ENCODE measurements around the gene EFCAB11. TPM values are rescaled to one million over a fixed set of nuclear protein-coding genes. Genes with fewer than 3 reads are reported as not detected.

EFCAB11 gene
- total and polyA plus RNA-seq, 9 donors = 1.9 to 14.8 (median 5.2) TPM

DNA sequence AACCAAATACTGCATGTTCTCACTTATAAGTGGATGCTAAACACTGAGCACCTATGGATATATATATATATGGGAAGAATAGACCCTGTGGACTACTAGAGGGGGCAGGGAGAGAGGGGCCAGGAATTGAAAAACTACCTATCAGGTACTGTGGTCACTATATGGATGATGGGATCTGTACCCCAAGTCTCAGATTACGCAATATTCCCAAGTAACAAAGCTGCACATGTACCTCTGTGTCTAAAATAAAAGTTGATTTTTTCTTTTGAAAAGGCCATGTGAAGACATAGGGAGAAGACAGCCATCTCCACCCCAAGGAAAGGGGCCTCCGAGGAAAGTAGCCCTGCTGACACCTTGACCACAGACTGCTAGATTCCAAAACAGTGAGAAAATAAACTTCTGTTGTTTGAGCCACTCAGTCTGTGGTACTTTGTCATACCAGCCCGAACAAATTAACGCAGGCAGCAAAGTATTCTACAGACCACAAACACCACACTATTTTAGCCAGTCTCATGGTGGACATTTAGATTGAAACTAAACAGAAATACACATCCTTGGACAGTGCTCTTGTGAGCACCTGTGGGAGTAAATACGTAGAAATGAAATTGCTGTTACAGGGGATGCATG is 197.1 kb downstream of the EFCAB11 start:
- Histone ChIP-seq H3K9me3 (no peaks in the 10 kb centered on the region), H3K27ac (no peak overlapping the region), H3K4me1 (ENCODE audit: insufficient read depth) (no peaks in the 10 kb centered on the region), H3K4me3 (no peak overlapping the region), H3K36me3 (no peaks in the 10 kb centered on the region), H3K27me3 (no peaks in the 10 kb centered on the region)
- TF ChIP-seq EP300 (IDR thresholded peaks at IDR 0.05) = no peak
- no peak for TF ChIP-seq POLR2A (IDR thresholded peaks at IDR 0.05)
- TF ChIP-seq, protein P1, sequence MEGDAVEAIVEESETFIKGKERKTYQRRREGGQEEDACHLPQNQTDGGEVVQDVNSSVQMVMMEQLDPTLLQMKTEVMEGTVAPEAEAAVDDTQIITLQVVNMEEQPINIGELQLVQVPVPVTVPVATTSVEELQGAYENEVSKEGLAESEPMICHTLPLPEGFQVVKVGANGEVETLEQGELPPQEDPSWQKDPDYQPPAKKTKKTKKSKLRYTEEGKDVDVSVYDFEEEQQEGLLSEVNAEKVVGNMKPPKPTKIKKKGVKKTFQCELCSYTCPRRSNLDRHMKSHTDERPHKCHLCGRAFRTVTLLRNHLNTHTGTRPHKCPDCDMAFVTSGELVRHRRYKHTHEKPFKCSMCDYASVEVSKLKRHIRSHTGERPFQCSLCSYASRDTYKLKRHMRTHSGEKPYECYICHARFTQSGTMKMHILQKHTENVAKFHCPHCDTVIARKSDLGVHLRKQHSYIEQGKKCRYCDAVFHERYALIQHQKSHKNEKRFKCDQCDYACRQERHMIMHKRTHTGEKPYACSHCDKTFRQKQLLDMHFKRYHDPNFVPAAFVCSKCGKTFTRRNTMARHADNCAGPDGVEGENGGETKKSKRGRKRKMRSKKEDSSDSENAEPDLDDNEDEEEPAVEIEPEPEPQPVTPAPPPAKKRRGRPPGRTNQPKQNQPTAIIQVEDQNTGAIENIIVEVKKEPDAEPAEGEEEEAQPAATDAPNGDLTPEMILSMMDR (IDR thresholded peaks at IDR 0.05) = no peak
- intact Hi-C loops (cut with DNase I) = no loop called here
- DNase-seq = no peak
- WGBS, 3 donors = 63 to 72% (median 64%) methylated on average over 5 of the region's 5 CpGs

DNA sequence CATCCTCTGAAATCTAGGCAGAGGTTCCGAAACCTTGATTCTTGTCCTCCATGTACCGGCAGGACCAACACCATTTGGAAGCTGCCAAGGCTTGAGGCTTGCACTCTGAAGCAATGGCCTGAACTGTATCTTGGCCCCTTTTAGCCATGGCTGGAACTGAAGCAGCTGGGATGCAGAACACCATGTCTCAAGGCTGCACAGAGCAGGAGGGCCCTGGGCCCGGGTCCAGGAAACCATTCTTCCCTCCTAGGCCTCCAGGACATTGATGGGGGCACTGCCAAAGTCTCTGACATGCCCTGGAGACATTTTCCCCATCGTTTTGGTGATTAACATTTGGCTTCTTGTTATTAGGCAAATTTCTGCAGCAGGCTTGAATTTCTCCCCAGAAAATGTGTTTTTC is 198.7 kb downstream of the EFCAB11 start:
- Histone ChIP-seq H3K4me3 (no peak overlapping the region), H3K27me3 (no peaks in the 10 kb centered on the region), H3K36me3 (no peaks in the 10 kb centered on the region), H3K9me3 (no peaks in the 10 kb centered on the region), H3K27ac (no peak overlapping the region), H3K4me1 (ENCODE audit: insufficient read depth) (no peaks in the 10 kb centered on the region)
- TF ChIP-seq EP300 (IDR thresholded peaks at IDR 0.05) (no peak), POLR2A (IDR thresholded peaks at IDR 0.05) (no peak)
- DNase-seq = no peak
- 66 to 78% (median 77%) methylated on average over 4 of the region's 4 CpGs for WGBS, 3 donors
- intact Hi-C loops (cut with DNase I) = no loop called here

DNA sequence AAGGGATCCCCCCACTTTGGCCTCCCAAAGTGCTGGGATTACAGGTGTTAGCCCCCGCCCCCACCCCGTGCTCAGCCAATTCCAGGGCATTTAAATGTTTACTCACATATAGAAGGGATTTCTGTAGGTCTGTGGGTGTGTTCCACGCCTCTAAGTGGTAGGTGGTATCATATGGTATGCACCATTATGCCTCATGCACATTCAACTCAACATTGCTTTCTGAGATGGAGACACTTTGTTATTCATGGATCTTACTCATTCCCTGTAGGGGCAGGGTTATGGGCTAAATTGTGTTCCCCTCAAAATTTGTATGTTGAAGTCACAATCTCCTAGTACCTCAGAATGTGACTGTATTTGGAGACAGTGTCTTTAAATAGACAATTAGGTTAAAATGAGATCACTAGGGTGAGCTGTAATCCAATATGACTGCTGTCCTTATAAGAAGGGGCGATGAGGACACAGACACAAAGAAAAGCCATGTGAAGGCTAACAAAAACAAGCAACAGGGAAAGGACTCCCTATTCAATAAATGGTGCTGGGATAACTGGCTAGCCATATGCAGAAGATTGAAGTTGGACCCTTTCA is 200.6 kb downstream of the EFCAB11 start:
- DNase-seq = no peak
- no peaks in the 10 kb centered on the region for H3K27me3 ChIP-seq
- WGBS, 3 donors = 87 to 96% (median 95%) methylated on average over 4 of the region's 4 CpGs
- no peaks in the 10 kb centered on the region for H3K9me3 ChIP-seq
- TF ChIP-seq, protein P1 (IDR thresholded peaks at IDR 0.05) = no peak
- TF ChIP-seq POLR2A (IDR thresholded peaks at IDR 0.05) (no peak), EP300 (IDR thresholded peaks at IDR 0.05) (no peak)
- no peaks in the 10 kb centered on the region for H3K36me3 ChIP-seq
- intact Hi-C loops (cut with DNase I) = no loop called here
- H3K4me1 ChIP-seq (ENCODE audit: insufficient read depth) = no peaks in the 10 kb centered on the region
- H3K4me3 ChIP-seq = no peak overlapping the region
- no peak overlapping the region for H3K27ac ChIP-seq

DNA sequence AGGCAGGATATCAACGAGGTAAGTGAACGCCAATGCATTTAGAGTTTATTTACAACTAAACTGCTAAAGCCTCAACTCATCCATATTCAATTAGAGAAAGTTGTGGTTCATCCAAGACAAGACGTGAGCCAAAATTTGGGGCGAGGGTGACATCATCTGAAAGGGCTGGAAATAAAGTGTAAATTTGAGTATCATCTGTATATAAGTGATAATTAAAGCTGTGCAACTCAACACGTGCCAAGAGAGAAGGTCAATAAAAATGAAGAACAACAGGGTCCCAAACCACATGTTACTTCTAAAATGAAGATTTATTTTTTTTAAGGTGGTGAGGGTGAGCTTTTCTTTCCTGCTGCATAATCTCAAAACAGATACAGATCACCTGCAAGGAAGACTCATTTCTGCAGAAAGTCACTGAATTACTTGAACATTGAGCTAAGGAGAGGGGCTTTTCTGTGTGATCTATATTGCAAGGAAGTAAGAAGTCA is 203.6 kb downstream of the EFCAB11 start:
- Histone ChIP-seq H3K27me3 (no peaks in the 10 kb centered on the region), H3K9me3 (no peaks in the 10 kb centered on the region), H3K36me3 (no peaks in the 10 kb centered on the region), H3K4me1 (ENCODE audit: insufficient read depth) (no peaks in the 10 kb centered on the region), H3K27ac (no peak overlapping the region), H3K4me3 (no peak overlapping the region)
- intact Hi-C loops (cut with DNase I) = no loop called here
- TF ChIP-seq, protein P1 (IDR thresholded peaks at IDR 0.05) = no peak
- no peak for TF ChIP-seq POLR2A (IDR thresholded peaks at IDR 0.05)
- no peak for TF ChIP-seq EP300 (IDR thresholded peaks at IDR 0.05)
- WGBS, 3 donors = 55 to 60% (median 57%) methylated on average over 5 of the region's 5 CpGs
- no peak for DNase-seq

DNA sequence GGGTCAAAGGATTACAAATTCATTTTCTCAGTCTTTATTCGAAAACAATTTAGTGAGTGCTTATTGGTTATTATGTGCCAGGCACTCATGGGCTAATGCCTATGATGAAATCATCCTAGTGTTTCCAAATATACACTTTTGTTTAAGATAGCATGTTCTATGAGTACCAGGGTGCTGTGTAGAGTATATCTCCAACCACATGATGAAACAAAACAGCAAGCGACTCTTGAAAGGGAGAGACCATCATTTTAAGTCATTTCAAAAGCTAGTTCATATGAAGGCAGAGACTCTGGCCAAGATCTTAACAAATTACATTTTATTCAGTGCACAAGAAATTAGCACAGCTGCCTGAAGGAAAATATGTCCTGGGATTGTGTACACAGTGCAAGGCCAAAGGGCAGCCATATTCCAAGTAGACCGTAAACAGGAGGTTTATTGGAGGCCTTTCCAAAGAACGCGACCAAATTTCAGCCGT is 204.2 kb downstream of the EFCAB11 start:
- TF ChIP-seq, protein P1 (IDR thresholded peaks at IDR 0.05) = no peak
- TF ChIP-seq EP300 (IDR thresholded peaks at IDR 0.05) (no peak), POLR2A (IDR thresholded peaks at IDR 0.05) (no peak)
- intact Hi-C loops (cut with DNase I) = no loop called here
- Histone ChIP-seq H3K27me3 (no peaks in the 10 kb centered on the region), H3K4me3 (no peak overlapping the region), H3K27ac (no peak overlapping the region), H3K9me3 (no peaks in the 10 kb centered on the region), H3K36me3 (no peaks in the 10 kb centered on the region), H3K4me1 (ENCODE audit: insufficient read depth) (no peaks in the 10 kb centered on the region)
- no peak for DNase-seq
- WGBS, 3 donors = 24 to 37% (median 25%) methylated on average over 6 of the region's 6 CpGs

Measured in ovary (tissue), 9 donors.